Lower leg skin (tissue), 3 donors: Measurements from ENCODE around the gene FIGN.

Experiments used
- CTCF ChIP-seq, 3 donors: fragments of 450-650 bp; IDR thresholded peaks; one replicate each; pipeline ENCODE4 v1.5.1; 2016; ENCODE audit warnings: antibody characterized with exemption in 3 of 3, mild to moderate bottlenecking in 3 of 3, moderate library complexity in 2 of 3
- POLR2A ChIP-seq, 2 donors: fragments of 450-650 bp; IDR thresholded peaks; one replicate each; pipeline ENCODE4 v1.6.1; 2016 to 2017; ENCODE audit warnings: antibody characterized with exemption in 2 of 2, mild to moderate bottlenecking in 1 of 2, moderate library complexity in 1 of 2

GRCh38 chr2:163729636-163730273 lies 6.1 kb downstream of the FIGN start:
- TF ChIP-seq CTCF (IDR thresholded peaks at IDR 0.05) (no peak), POLR2A (IDR thresholded peaks at IDR 0.05) (no peak)
